Liver (tissue), 2 donors: ENCODE data around the gene LYSMD3.

Source experiments
- CTCF ChIP-seq: fragments of 150-350 bp; IDR thresholded peaks from 2 replicates; pipeline ENCODE4 v1.5.1; 2017; ENCODE audit warnings: improper control_type of control experiment, low read depth, low read length; ENCODE audit not compliant: missing input control
- MAX ChIP-seq: IDR thresholded peaks from 2 replicates; pipeline ENCODE4 v1.6.1; 2016; ENCODE audit warnings: antibody characterized with exemption
- donor health status: healthy.

- TF ChIP-seq CTCF (no peak), MAX (no peak)
Observed at GRCh38 chr5:90494043-90494442, 35.3 kb downstream of the LYSMD3 start.
